ENCODE data around the gene KREMEN2.

DNA sequence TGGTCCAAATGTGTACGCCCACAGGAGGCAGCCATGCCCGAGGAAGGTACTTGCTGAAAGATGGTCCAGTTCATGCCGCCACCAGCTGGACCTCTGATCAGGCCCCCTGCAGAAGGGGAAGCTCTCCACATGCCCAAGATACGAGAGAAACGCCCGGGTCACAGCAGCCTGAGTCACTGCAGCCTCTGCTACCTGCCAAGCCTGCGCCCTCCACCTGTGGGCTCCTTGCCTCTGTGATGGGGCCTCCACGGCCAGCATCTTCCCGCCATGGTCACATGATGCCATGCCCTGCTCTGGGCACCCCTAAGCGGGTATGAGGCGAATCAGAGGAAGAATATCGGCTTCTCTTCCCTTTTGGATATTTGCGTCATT, 13.7 kb upstream of the KREMEN2 start:
- TF ChIP-seq, protein P1, sequence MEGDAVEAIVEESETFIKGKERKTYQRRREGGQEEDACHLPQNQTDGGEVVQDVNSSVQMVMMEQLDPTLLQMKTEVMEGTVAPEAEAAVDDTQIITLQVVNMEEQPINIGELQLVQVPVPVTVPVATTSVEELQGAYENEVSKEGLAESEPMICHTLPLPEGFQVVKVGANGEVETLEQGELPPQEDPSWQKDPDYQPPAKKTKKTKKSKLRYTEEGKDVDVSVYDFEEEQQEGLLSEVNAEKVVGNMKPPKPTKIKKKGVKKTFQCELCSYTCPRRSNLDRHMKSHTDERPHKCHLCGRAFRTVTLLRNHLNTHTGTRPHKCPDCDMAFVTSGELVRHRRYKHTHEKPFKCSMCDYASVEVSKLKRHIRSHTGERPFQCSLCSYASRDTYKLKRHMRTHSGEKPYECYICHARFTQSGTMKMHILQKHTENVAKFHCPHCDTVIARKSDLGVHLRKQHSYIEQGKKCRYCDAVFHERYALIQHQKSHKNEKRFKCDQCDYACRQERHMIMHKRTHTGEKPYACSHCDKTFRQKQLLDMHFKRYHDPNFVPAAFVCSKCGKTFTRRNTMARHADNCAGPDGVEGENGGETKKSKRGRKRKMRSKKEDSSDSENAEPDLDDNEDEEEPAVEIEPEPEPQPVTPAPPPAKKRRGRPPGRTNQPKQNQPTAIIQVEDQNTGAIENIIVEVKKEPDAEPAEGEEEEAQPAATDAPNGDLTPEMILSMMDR (IDR thresholded peaks at IDR 0.05) = no peak
- TF ChIP-seq POLR2A (IDR thresholded peaks at IDR 0.05) = no peak

Data from adrenal gland (tissue), 5 donors.